Stimulated activated CD4-positive, alpha-beta T cell treated with anti-CD3 and anti-CD28 coated beads, Interleukin-15, amount 100 ng/mL, for 24 hours (primary cell): ENCODE data around the gene KCNQ2.

Source experiments
- DNase-seq: peaks from one replicate; pipeline ENCODE4 v3.0.0-alpha.2; 2020

KCNQ2 gene

GRCh38 chr20:63400486-63401210, 71.8 kb downstream of the KCNQ2 start:
- DNase-seq, result no peak

- DNase-seq, result no peak
Measured at GRCh38 chr20:63399596-63400375, 72.7 kb downstream of the KCNQ2 start.

GRCh38 chr20:63398744-63399514, 73.5 kb downstream of the KCNQ2 start:
- DNase-seq, result no peak

GRCh38 chr20:63397946-63398450, 74.5 kb downstream of the KCNQ2 start:
- DNase-seq, result no peak

GRCh38 chr20:63397155-63397843, 75.2 kb downstream of the KCNQ2 start:
- DNase-seq, result no peak

- no peak for DNase-seq
Measured at GRCh38 chr20:63396300-63396699, 76.2 kb downstream of the KCNQ2 start.

- DNase-seq, result no peak
Measured at GRCh38 chr20:63395723-63396122, 76.7 kb downstream of the KCNQ2 start.

- DNase-seq, result no peak
Measured at GRCh38 chr20:63394920-63395455, 77.5 kb downstream of the KCNQ2 start.

GRCh38 chr20:63394069-63394919, 78.2 kb downstream of the KCNQ2 start:
- no peak for DNase-seq

- no peak for DNase-seq
Measured at GRCh38 chr20:63393566-63393965, 78.9 kb downstream of the KCNQ2 start.

- no peak for DNase-seq
Measured at GRCh38 chr20:63392465-63393365, 79.7 kb downstream of the KCNQ2 start.

GRCh38 chr20:63387917-63388316, 84.5 kb downstream of the KCNQ2 start:
- DNase-seq, result no peak

- DNase-seq, result no peak
Measured at GRCh38 chr20:63387393-63387792, 85.1 kb downstream of the KCNQ2 start.

- no peak for DNase-seq
Measured at GRCh38 chr20:63386491-63386890, 86.0 kb downstream of the KCNQ2 start.

GRCh38 chr20:63385819-63386218, 86.6 kb downstream of the KCNQ2 start:
- no peak for DNase-seq

- DNase-seq, result no peak
Measured at GRCh38 chr20:63384336-63384735, 88.1 kb downstream of the KCNQ2 start.

- no peak for DNase-seq
Measured at GRCh38 chr20:63383556-63383955, 88.9 kb downstream of the KCNQ2 start.

- no peak for DNase-seq
Measured at GRCh38 chr20:63382551-63383300, 89.7 kb downstream of the KCNQ2 start.

GRCh38 chr20:63381781-63382431, 90.5 kb downstream of the KCNQ2 start:
- DNase-seq, result peak; percentile 48
